Eye (tissue), 1 donor: ENCODE data around the gene RAB20.
"Not testable (repeated sequence)": the region's sequence is repeated elsewhere in the genome, so short reads cannot be mapped to it uniquely, and the experiment has no call there.

Experiments used
- DNase-seq: peaks from one replicate; pipeline ENCODE4 v3.0.0-alpha.2; 2015

Gene RAB20

DNA sequence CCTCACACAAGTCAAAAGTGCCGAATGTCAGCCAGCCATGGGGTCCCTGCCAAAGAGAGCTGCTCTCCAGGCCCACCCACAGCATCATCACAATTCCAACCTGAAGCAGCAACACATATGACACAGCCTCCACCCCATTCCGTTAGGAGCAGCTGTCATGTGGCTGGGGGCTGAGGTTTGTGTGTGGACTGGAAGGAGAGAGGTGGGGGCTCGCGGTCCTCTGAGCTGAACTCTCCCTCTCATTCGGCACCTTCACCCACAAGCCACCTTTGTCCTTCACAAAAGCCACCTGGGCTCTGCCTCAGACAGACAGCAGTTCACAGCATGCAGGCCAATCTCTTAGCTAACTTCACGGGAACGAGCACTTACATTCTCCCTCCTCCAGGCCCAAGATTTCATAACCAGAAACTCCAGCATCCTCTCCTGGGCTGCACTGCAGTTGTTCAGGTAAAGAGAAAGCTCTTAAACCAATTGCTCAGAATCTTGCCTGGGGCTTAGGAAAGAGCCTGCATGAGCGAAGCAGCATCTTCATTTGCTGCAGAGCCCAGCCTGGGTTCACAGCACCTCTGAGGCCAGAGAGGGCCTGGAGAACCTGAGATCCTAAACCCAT is 7.2 kb downstream of the RAB20 start:
- DNase-seq, result no peak

DNA sequence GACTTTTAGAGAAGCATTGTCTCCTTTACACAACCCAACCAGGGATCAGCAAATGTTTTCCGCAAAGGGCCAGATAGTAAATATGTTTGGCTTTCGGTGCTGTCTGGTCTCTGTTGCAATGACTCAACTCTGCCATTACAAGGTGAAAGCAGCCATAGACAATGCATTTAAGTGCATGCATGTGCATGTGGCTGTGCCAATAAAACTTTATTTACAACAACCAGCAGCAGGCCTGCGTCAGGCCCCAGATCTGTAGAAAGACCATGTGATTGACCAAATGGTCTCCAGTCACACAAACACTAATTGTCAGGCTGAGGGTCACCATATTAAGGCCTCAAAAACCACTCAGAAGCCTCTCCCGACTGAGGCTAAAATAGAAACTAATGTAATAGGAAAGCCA is 8.1 kb downstream of the RAB20 start:
- no peak for DNase-seq

DNA sequence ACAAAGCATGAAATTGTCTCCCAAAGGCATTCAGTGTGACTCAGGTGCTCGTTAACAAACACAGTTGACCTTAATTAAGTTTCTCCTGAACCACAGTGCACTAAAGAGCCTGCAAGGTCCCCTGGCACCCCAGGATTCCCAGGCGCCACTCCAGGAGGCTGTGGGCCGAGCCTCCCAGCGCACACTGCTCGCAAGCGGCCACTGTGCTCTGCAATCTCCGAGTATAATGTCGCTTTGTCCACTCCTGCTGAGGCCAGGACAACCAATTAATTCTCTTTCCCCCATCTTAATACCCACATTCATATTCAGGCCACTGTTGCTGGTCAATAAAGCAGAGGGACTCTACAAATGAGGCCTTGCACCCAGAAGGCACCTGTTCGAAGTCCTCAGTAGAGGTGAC is 8.8 kb downstream of the RAB20 start:
- no peak for DNase-seq

DNA sequence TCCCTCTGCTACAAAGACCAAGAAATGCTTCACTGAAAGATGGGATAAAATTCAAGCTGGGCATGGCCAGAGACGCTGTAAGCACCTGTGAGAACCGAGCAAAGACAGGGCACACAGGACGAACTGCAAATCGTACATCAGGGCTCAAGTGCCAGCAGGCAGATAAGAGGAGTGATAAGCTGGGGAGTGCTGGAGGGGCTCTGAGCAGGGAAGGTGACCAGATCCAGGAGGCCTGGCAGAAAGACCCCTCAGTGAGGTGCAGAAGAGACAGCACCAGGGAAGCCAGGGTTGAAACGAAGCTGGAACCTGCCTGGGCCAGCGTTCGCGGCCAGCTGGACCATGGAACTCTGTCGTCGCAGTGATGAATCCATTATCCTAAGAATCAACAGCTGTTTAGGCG is 10.2 kb downstream of the RAB20 start:
- DNase-seq, result no peak

DNA sequence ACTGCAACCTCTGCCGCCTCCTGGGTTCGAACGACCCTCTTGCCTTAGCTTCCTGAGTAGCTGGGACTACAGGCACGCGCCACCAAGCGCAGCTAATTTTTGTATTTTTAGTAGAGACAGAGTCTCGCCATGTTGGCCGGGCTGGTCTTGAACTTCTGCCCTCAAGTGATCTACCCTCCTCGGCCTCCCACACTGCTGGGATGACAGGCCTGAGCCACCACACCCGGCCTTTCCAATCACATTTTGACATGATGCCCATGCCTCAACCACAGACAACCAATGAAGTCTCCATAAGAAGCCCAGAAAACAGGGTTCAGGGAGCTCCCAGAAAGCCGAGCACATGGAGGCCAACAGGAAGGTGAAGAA is 11.7 kb downstream of the RAB20 start:
- no peak for DNase-seq

DNA sequence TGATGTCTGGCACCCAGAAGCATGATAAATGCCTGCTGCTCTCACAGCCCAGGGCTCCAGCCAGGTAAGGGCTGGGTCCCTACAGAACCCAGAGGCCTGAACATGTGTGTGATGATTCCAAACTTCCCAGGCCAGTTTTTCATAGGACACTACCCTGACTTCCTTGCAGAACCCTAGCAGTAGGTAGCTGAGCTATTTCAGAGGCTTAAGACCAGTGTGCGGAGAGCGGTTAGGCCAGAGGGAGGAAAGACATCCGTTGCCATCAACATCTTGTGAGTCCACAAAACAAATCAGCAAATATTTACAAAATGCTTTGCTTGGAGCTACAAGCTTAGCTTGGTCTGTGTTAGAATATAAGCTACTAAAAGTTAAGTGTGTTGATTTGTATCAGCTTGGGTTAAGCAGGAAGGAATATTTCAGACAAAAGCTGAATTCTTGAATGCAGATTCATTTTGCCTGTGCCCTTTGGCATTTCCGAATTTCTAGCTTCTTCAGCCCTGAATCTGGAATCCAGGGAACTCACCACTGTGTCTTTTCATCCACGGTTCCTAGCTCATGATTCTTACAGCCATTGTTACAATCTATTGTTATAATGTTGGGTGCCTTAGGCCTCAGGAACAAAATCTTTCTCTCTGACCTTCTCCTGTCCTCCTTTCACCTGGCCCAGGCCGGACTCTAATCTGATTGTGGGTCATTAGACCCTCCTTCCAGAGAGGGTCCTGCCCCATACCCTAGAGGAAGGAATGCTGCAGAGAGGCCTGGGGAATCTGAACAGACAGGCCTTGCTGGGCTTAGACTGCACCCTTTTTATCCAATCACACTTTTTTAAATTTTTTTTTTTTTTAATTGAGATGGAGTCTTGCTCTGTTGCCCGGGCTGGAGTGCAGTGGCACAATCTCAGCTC is 12.4 kb downstream of the RAB20 start:
- DNase-seq, result no peak

DNA sequence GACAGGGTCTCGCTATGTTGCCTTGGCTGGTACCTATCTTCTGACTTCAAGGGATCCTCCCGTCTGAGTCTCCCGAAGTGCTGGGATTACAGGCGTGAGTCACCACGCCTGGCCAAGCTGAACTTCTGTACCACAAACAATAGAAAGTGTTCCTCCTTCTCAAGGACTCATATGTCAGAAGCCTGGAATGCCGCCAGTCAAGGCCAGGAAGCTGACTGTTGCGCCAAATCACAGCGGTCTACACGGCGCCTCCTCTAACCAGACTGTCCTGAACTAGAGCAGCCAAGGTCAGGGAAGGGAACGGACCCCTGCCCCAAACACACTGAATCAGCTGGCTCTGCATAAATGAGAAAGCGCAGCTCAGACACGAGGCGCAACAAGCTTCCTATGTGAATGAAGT is 14.6 kb downstream of the RAB20 start:
- no peak for DNase-seq

DNA sequence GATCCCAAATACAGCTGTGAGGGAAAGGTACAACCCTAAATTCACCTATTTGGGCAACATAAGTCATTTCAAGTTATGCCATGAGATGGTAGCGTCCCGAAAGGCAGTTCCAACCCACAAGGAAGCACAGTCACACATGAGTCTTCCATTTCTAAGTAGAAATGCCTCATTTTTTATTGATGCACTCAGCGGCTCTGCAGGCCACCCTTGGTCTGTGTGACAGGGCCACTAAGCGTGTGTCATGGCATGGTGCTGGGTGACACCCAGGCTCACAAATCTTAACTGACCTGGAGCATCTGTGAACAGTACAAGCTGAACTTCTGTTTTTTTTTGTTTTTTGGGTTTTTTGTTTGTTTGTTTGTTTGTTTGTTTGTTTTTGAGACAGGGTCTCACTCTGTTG is 15.1 kb downstream of the RAB20 start:
- no peak for DNase-seq

DNA sequence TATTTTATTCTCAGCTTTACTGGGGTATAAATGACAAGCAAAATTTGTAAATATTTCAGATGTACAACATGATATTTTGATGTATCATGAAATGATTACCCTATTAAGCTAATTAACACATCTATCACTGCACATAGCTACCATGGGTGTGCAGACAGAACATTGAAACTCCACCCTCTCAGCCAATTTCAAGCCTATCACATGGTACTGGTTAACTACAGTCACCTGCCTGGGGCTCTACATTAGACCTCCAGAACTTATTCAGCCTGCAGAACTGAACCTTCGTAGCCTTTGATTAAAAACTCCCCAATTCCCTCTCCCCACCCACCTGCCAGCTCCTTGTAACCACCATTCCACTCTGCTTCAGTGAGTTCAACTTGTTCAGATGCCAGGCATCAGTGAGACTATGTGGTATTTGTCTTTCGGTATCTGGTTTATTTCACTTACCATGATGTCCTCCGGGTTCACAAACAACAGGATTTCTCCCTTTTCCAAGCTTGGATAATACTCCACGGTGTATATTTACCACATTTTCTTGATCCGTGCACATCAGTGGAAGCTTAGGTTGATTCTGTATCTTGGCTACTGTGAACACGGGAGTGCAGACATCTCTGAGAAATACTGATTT is 19.2 kb downstream of the RAB20 start:
- no peak for DNase-seq

DNA sequence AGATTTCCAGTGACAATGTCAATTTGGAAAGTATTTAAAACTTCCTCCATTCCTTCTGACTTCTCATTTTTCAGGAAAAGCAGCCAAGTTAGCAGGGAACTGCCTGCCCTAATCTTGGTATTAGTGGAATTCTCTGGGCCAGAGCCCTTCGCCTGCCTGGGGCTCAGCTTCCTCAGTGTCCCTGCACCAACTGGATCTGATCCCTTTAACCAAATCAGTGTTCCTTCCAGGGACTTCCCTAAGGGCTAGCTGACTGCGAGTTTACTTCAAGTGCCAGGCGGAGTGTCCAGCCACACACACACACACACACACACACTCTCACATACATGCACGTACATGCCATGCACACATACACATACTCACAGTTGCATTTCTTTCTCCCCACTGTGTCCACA is 20.0 kb downstream of the RAB20 start:
- DNase-seq, result peak; percentile 30

DNA sequence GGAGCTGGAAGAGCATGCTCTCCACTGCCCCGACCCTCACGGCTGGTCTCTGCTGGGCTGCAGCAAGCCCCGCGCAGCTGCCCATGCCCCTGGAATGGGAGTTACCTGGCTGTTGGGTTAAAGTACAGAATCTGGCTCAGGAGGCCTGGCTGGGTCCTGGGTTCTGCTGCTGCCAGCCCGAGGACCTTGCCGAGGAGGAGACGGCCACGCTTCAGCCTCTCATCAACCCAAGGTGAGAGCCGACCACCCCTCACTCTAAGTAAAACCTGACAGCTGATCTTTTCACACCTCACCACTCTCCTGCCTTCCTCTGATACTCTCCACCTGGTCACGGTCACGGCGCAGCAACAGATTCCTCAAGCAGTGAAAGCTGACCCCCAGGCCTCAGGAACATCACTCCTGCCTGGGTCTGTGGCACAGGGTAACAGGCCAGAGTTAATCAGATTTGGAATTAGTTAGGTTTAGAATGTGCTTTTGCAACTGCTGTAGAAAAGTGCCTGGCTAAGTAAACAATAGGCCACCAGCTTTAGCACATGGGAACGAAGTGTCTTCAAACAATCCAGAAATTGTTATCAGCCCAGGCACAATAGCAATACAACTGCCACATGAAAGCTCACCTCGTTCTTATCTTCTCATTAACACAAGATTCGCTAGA is 20.5 kb downstream of the RAB20 start:
- DNase-seq, result no peak

DNA sequence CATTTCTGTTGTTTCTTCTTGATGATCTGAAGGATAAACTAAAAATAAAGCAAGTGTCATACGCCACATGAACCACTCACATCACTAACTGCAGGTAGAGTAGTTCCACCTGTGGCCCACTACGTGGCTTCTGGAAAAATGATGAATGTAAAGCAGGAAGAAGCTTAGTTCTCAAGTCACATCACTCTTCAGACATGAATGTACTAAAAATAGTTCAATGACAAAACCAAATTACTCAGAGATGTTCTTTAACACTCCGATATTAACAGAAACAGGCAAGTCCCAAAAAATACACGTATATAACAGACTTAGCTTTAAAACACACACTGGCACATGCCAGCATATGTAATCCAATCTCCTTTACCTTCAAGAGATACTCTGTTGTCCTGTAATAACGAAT is 21.6 kb downstream of the RAB20 start:
- DNase-seq, result no peak

DNA sequence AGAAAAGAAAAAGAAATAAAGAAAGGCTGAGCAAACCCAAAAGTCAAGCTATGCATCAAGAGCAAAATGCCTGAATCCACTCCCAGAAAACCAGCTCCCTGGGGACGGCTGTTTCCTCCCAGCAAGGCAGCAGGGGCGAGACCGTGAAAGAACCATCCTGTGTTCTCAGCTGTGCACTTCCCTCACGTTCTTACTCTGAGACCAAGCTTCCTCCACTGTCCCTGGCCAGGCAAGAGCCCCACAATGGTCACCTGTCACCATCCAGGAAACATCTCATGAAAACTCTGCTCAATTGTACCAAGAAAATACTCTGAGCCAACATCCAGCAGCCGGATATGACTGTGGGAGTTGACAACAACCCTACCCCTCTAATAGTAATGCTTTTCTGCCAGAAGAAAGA is 22.9 kb downstream of the RAB20 start:
- no peak for DNase-seq

DNA sequence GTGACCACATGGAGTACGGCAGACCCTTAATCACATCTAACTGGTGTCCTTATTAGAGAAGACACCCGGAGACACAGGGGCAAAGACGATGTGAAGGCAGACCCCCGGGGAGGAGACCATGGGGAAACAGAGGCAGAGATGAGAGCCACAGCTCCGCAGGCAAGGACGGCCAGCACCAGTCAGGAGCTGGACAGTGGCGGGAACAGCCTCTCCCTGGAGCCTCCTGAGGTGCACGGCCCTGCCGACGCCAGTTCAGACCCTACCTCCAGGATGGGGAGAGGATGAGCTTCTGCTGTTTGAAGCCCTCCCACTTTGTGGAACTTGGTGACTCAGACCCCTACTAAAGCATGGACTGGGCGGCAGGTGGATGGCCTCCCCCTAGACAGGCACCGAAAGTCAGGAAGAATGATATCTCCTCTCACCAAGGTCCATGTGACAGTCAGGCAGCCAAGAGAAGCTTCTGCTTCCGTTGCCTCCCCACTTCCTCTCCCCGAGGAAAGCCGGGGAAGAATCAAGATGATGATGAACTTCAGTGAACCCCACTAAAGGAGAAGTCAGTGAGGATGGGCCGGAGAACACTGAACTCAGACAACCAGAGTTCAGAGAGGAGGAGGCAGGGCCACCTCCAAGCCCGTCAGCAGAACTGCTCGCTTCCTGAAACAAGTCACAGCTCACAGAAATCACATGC is 25.4 kb downstream of the RAB20 start:
- no peak for DNase-seq

DNA sequence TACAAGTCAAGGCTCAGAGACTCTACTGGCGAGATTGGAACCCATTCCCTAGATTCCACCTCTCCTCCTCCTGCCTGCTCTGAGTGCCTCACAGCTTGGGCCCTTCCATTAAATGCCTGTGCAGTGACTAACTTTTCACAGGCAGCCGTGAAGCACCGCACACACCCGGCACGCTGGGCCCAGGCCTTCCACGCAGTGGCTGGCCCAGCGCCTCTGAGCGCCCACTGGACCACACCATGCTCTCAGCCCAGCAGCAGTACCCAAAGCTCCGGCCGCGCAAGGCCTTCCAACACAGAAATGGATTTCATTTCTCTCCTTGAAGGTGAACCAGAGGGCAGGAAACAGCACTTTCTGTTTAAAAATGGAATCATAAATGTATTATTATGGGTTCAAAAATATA is 26.0 kb downstream of the RAB20 start:
- no peak for DNase-seq

DNA sequence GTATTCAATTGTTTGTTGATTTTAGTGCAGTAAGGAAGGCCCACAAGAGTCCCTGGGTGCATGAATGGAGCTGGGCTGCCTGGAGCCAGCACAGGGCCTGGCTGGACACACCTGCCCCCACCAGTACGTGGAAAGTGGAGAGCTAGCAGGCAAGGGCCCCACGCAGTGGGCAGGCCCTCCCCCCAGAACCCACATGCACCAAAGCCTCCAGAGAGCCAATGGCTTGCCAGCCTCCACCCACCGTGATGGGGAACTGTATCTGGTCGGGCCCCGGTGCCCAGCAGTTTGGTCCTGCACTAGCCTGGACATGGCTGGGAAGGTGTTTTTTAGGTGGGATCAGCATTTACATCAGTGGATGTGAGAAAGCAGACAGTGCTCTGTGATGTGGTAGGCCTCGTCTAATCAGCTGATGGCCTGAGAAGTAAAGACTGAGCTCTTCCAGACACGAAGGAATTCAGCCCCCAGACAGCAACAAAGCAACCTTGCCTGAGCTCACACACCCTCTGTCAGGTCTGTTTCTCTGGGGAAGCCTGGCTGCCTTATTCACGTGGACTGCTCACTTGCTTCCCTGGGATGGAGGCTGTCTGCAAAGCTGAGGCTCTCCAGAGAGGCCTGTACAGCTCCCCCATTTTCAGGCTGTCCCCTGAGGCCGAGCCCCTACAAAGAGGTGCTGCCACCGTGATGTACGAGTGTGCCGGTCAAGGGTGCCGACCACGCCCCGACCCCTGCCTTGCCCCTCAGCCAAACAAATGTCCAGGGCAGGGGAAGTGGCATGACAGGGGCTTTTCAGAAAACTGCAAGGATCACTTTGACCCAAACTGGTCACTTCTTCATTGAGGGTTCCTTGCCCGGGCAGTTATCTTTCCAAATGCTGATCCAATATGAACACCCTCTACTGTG is 27.5 kb downstream of the RAB20 start:
- DNase-seq, result no peak

DNA sequence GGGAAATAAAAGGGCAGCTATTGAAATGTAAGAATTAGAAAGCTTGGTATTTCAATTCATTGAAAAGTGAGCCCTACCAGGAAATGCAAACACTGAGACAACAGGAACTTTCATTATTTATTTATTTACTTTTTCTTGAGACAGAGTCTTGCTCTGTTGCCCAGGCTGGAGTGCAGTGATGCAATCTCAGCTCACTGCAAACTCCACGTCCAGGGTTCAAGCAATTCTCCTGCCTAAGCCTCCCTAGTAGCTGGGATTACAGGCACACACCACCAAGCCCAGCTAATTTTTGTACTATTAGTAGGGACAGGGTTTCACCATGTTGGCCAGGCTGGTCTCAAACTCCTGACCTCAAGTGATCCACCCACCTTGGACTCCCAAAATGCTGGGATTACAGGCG is 29.3 kb downstream of the RAB20 start:
- not testable (repeated sequence) for DNase-seq

DNA sequence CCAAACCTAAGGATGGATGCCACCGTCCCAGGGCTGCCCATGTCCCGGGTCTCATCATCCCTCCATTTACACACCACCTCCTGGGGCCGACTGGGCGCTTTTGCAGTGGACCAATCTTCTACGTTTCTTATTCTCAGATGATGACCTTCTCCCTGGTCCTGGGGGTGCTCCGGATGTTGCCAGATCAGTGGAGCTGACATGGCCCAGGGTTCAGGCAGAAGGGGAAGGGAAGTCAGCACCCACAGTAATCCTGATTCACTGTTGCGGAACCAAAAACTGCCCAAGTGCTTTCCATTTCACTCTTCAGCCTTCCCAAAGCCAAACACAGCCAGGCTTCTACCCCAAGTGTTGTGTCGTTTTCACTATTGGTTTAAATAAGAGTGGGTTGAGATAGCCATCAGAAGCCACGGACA is 29.8 kb downstream of the RAB20 start:
- no peak for DNase-seq

DNA sequence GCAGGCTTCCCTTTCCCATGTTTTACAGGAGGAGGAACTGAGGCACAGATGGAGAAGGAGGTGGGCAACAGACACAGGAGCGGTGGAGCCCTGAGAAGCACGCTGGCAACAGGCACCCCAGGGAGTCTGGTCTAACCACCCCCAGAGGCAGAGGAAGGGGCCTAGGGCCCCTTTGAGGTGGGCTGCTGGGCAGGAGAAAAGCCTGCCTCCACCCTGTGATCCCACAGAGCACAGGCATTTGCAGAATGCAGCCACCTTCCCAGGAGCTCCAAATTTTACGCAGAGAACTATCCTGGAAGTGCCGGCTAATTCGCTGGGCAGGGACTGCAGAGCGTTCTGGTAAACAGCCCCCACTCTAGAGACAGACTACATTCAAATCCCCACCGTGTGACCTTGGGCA is 30.4 kb downstream of the RAB20 start:
- no peak for DNase-seq

DNA sequence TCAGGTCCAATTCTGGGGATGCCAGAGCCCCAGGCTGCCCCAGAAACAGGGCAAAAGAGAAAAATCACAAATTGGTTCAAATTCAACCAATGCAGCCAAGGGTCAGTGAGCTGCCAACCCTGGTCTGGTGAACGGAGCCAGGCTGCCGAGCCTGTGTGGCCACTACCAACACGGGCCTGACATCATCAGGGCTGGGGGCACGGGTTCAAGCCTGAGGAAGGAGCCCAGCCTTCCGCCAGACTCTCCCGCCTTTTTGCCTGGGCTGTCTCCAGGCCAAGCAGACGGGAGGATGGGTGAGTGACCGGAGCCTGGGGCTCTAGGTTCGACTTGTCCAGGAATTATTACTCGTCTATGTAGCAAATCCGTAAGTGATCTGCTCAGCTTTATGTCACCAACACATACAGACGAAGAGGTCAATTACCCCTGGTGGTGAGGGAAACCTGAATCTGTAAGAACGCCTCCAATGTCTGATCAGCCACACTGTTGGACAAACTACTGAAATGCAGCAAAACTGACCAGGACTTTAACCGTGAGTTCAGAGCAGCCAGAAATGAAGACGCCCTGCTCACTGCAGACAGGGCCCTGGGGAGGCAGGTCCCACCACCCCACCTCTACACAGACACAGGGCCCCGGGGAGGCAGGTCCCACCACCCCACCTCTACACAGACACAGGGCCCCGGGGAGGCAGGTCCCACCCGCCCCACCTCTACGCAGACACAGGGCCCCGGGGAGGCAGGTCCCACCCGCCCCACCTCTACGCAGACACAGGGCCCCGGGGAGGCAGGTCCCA is 31.8 kb downstream of the RAB20 start:
- DNase-seq, result peak; percentile 30

DNA sequence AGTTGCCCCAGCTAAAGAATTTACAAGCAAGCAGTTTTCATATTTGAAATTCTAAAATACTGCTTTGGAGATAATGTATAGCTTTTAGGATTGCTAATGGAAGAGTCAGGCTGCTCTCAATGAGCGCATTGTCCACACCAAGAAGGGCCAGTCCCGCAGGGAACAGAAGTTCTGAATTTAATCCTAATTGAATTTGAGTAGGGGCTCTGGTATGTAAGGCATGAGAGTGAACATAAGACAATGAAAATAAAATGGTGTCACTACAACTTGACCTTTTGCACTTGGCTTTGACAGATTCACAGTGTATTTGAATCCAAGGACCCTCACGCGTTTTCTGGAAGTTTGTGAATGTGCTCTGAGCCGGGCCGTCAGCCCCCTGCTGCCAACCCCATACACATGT is 32.6 kb downstream of the RAB20 start:
- DNase-seq, result peak; percentile 84
